HCT116 (cell line): ENCODE measurements around the gene SUOX. TPM values are rescaled to one million over a fixed set of nuclear protein-coding genes. Genes with fewer than 3 reads are reported as not detected.

Experiments used
- ATAC-seq: fragments of 200-7000 bp; cut with Tn5 transposase; 2 replicates; pipeline ENCODE4 v1.9.1; 2020; ENCODE audit warnings: mild to moderate bottlenecking, moderate library complexity
- BruUV-seq: library from RNA; stranded (reverse); fragments of 400-500 nt; replicated peaks from 2 replicates; lab custom pipeline; 2021; lab: Mats Ljungman, UMichigan
- CTCF ChIA-PET: fragments of 300-600 bp; sonication (Branson Sonifier 250); formaldehyde crosslinking; loops from one replicate; lab custom pipeline; 2021; ENCODE audit warnings: antibody characterized with exemption; lab: Charles Lee
- POLR2A ChIA-PET: fragments of 300-600, 350-600 bp; sonication (Branson Sonifier 250); formaldehyde crosslinking; loops from one replicate; lab custom pipeline; 2021; ENCODE audit warnings: antibody characterized with exemption; lab: Charles Lee
- RAD21 ChIA-PET, 2 experiments: fragments of 300-600 bp; sonication (Branson Sonifier 250); formaldehyde crosslinking; loops; one replicate each; lab custom pipeline; 2023; ENCODE audit warnings: low total read pairs in 2 of 2; ENCODE audit not compliant: uncharacterized antibody in 2 of 2, unreplicated experiment in 2 of 2, low non-redundant PET in 1 of 2; lab: Charles Lee
- DNase-seq: peaks from one replicate; pipeline ENCODE4 v3.0.0-alpha.2; 2010; ENCODE audit warnings: low read depth, low spot score
- H2AFZ ChIP-seq: fragments of 200-600 bp; shearing (Covaris generic), sonication (generic); 2 replicates; pipeline ENCODE4 v1.6.1; 2017; ENCODE audit warnings: low read depth, mixed run types, mixed read lengths, antibody characterized with exemption, low read length; ENCODE audit not compliant: poor library complexity, severe bottlenecking
- H3K27ac ChIP-seq: 2 replicates; pipeline ENCODE4 v1.5.1; 2012; ENCODE audit warnings: low read depth, low read length
- H3K27me3 ChIP-seq: fragments of 200-600 bp; sonication (generic); 2 replicates; pipeline ENCODE4 v1.6.1; 2016; ENCODE audit warnings: mixed run types, low read length, mixed read lengths; ENCODE audit not compliant: insufficient read depth
- H3K36me3 ChIP-seq, 2 experiments: fragments of 200-500 bp in 1 of 2; fragments of 200-600 bp in 1 of 2; sonication (Bioruptor generic) in 1 of 2; sonication (generic) in 1 of 2; 2 replicates each; pipeline versions ENCODE4 v1.5.1 to v1.6.1; 2014 to 2016; ENCODE audit warnings: low read length in 2 of 2, inconsistent platforms in 1 of 2, mixed read lengths in 1 of 2, mixed run types in 1 of 2; ENCODE audit not compliant: insufficient read depth in 2 of 2, control insufficient read depth in 1 of 2
- H3K4me1 ChIP-seq, 2 experiments: fragments of 200-600 bp in 1 of 2; sonication (generic) in 1 of 2; 2 replicates each; pipeline versions ENCODE4 v1.5.1 to v1.6.1; 2012 to 2017; ENCODE audit warnings: low read length in 2 of 2, inconsistent platforms in 1 of 2, mild to moderate bottlenecking in 1 of 2, mixed read lengths in 1 of 2, mixed run types in 1 of 2, moderate library complexity in 1 of 2; ENCODE audit not compliant: insufficient read depth in 2 of 2, control insufficient read depth in 1 of 2
- H3K4me2 ChIP-seq: fragments of 200-600 bp; sonication (generic); 2 replicates; pipeline ENCODE4 v1.6.1; 2017; ENCODE audit warnings: mixed run types, low read length, mixed read lengths
- H3K4me3 ChIP-seq, 2 experiments: fragments of 200-600 bp in 1 of 2; sonication (generic) in 1 of 2; replicated peaks in 1 of 2; 2 replicates each; pipeline ENCODE4 v1.5.1; 2011 to 2016; ENCODE audit warnings: low read length in 2 of 2, control low read depth in 1 of 2, low read depth in 1 of 2, mild to moderate bottlenecking in 1 of 2, mixed read lengths in 1 of 2, mixed run types in 1 of 2
- H3K79me2 ChIP-seq: fragments of 200-600 bp; sonication (generic); 2 replicates; pipeline ENCODE4 v1.6.1; 2017; ENCODE audit warnings: mild to moderate bottlenecking, mixed run types, low read length, moderate library complexity, mixed read lengths; ENCODE audit not compliant: insufficient read depth
- H3K9ac ChIP-seq: fragments of 200-600 bp; sonication (generic); 2 replicates; pipeline ENCODE4 v1.6.1; 2016; ENCODE audit warnings: low read length, mixed read lengths
- H3K9me2 ChIP-seq: fragments of 200-600 bp; sonication (generic), shearing (Covaris generic); 2 replicates; pipeline ENCODE4 v1.6.1; 2017; ENCODE audit warnings: mixed run types, mild to moderate bottlenecking, moderate library complexity; ENCODE audit not compliant: insufficient read depth
- H3K9me3 ChIP-seq, 2 experiments: fragments of 200-500 bp in 1 of 2; fragments of 200-600 bp in 1 of 2; sonication (Bioruptor generic) in 1 of 2; sonication (generic) in 1 of 2; 2 replicates each; pipeline ENCODE4 v1.6.1; 2014 to 2017; ENCODE audit warnings: low read length in 2 of 2, mixed read lengths in 2 of 2, inconsistent platforms in 1 of 2, low read depth in 1 of 2, mild to moderate bottlenecking in 1 of 2, mixed run types in 1 of 2, moderate library complexity in 1 of 2; ENCODE audit not compliant: control insufficient read depth in 1 of 2, insufficient read depth in 1 of 2
- H4K20me1 ChIP-seq: fragments of 200-600 bp; sonication (generic), shearing (Covaris generic); 2 replicates; pipeline ENCODE4 v1.6.1; 2017; ENCODE audit warnings: mixed run types, mild to moderate bottlenecking, moderate library complexity; ENCODE audit not compliant: insufficient read depth
- CBX3 ChIP-seq: IDR thresholded peaks from 2 replicates; pipeline ENCODE4 v1.6.1; 2012; ENCODE audit warnings: low read depth
- CEBPB ChIP-seq: IDR thresholded peaks from 2 replicates; pipeline ENCODE4 v1.6.1; 2012; ENCODE audit warnings: low read depth
- CTCF ChIP-seq, 3 experiments: fragments of 200-600 bp in 1 of 3; sonication (generic) in 1 of 3; IDR thresholded peaks in 2 of 3; conservative IDR thresholded peaks in 1 of 3; 2 replicates each; pipeline ENCODE4 v1.5.1; 2012 to 2017; ENCODE audit warnings: low read depth in 2 of 3, low read length in 2 of 3, antibody characterized with exemption in 1 of 3, borderline replicate concordance in 1 of 3, control low read depth in 1 of 3, mild to moderate bottlenecking in 1 of 3, mixed read lengths in 1 of 3, mixed run types in 1 of 3, moderate library complexity in 1 of 3; ENCODE audit not compliant: insufficient read depth in 1 of 3
- EGR1 ChIP-seq: IDR thresholded peaks from 2 replicates; pipeline ENCODE4 v1.6.1; 2012; ENCODE audit warnings: low read depth
- ELF1 ChIP-seq: IDR thresholded peaks from 2 replicates; pipeline ENCODE4 v1.6.1; 2012; ENCODE audit warnings: low read depth, borderline replicate concordance
- EZH2 ChIP-seq: fragments of 200-600 bp; sonication (generic); IDR thresholded peaks from 2 replicates; pipeline ENCODE4 v1.6.1; 2017; ENCODE audit warnings: antibody characterized with exemption, mixed run types
- EZH2phosphoT487 ChIP-seq: fragments of 200-600 bp; IDR thresholded peaks from 2 replicates; pipeline ENCODE4 v1.6.1; 2018; ENCODE audit warnings: antibody characterized with exemption, borderline replicate concordance
- FOSL1 ChIP-seq: IDR thresholded peaks from 2 replicates; pipeline ENCODE4 v1.6.1; 2012; ENCODE audit warnings: low read depth
- JUND ChIP-seq: IDR thresholded peaks from 2 replicates; pipeline ENCODE4 v1.6.1; 2012
- POLR2A ChIP-seq: IDR thresholded peaks from 2 replicates; pipeline ENCODE4 v1.7.0; 2011; ENCODE audit warnings: borderline replicate concordance; ENCODE audit not compliant: insufficient read depth, insufficient read length; ENCODE audit errors: extremely low read depth
- RAD21 ChIP-seq: IDR thresholded peaks from 2 replicates; pipeline ENCODE4 v1.6.1; 2012; ENCODE audit warnings: low read depth, mild to moderate bottlenecking
- REST ChIP-seq: IDR thresholded peaks from 2 replicates; pipeline ENCODE4 v1.6.1; 2012; ENCODE audit warnings: low read depth
- SIN3A ChIP-seq: IDR thresholded peaks from 2 replicates; pipeline ENCODE4 v1.6.1; 2012; ENCODE audit warnings: low read depth
- SP1 ChIP-seq: IDR thresholded peaks from 2 replicates; pipeline ENCODE4 v1.6.1; 2012; ENCODE audit warnings: low read depth
- TCF7L2 ChIP-seq: IDR thresholded peaks from 2 replicates; pipeline ENCODE4 v1.7.0; 2011; ENCODE audit warnings: borderline replicate concordance, inconsistent platforms; ENCODE audit not compliant: insufficient read depth, insufficient read length; ENCODE audit errors: extremely low read depth
- YY1 ChIP-seq: IDR thresholded peaks from 2 replicates; pipeline ENCODE4 v1.6.1; 2011; ENCODE audit warnings: low read length, low read depth, moderate library complexity, mild to moderate bottlenecking; ENCODE audit not compliant: insufficient replicate concordance; ENCODE audit errors: extremely low read depth
- ZFX ChIP-seq: fragments of 450-650 bp; IDR thresholded peaks from 2 replicates; pipeline ENCODE4 v1.6.1; 2017
- ZNF274 ChIP-seq: fragments of 200-500 bp; sonication (Bioruptor generic); IDR thresholded peaks from 2 replicates; pipeline ENCODE4 v1.6.1; 2014; ENCODE audit warnings: mild to moderate bottlenecking, low read depth, low read length, inconsistent platforms
- intact Hi-C: fragments of 100-400 bp; cut with micrococcal nuclease; formaldehyde crosslinking; loops from 2 replicates; pipeline ENCODE4 v1.10.0; 2022
- total RNA-seq: library from RNA; stranded (reverse); gene quantifications from one replicate; pipeline ENCODE4 v1.2.1, GENCODE V29; 2021; ENCODE audit not compliant: unreplicated experiment
- TF ChIP-seq, protein P1 (sequence below): IDR thresholded peaks from 2 replicates; pipeline ENCODE4 v1.6.1; 2012
- TF ChIP-seq, protein P2 (sequence below): IDR thresholded peaks from 2 replicates; pipeline ENCODE4 v1.6.1; 2012

The SUOX gene
- total RNA-seq, 1 experiment from 2014 or later = 18.0 TPM

DNA sequence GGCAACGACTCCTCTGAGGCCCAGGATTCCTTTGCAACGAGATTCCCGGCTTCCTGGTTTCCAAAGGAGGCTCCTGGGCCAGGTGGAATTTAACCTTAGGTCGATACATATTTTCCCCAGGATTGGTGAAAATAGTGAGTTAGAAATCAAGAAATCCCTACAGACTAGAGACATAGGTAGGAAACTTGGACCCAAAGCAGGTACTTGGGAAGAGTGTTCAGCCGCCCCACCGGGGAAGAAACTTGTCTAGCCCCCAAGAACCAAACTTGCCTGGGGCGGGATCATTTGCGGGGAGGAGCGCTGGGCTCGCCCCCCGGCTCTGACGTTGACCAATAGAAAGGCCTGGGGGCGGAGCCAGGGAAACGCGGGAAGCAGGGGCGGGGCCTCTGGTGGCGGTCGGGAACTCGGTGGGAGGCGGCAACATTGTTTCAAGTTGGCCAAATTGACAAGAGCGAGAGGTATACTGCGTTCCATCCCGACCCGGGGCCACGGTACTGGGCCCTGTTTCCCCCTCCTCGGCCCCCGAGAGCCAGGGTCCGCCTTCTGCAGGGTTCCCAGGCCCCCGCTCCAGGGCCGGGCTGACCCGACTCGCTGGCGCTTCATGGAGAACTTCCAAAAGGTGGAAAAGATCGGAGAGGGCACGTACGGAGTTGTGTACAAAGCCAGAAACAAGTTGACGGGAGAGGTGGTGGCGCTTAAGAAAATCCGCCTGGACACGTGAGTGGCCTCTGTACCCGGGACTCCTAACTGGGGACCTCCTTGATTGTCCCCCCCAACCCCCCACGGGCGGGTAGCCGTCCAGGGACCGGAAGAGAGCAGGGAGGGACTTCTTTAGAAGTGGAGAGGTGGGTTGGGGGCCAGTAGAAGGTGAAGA lies 30.4 kb upstream of the SUOX start, which contains the start of gene CDK2:
TSS of gene CDK2 (plus strand) at position 423 of the 874 bp plus-strand sequence. CDS start at position 602, 179 bp downstream.
- ChIA-PET CTCF (no interaction called here), RAD21 (no interaction called here), POLR2A (interaction anchor here (0.6 kb wide), 1 partner anchor 21 kb away, joined by 7 read pairs; no protein-coding TSS in a partner anchor)
- intact Hi-C loops = no loop called here
- Histone ChIP-seq H3K27me3 (no peaks in the 10 kb centered on the region), H3K9me3 (no peaks in the 10 kb centered on the region), H3K9me2 (no peaks in the 10 kb centered on the region), H3K4me2 (peak within 1 kb of the TSS; percentile 79), H4K20me1 (no peaks in the 10 kb centered on the region), H2AFZ (peak within 1 kb of the TSS; percentile 75), H3K9ac (peak within 1 kb of the TSS; percentile 98), H3K36me3 (peaks cover 18 to 30% of the 10 kb centered on the region in 2 experiments; a peak in 3 of 4 replicates), H3K4me1 (peaks cover 11 to 22% of the 10 kb centered on the region in 2 experiments), H3K4me3 (peak within 1 kb of the TSS; percentile 84 to 98), H3K79me2 (peaks cover 29% of the 10 kb centered on the region), H3K27ac (peak within 1 kb of the TSS; percentile 68)
- ATAC-seq (peak; percentile 97), DNase-seq (peak; percentile 61)
- BruUV-seq = TSS peak; percentile 78
- TF ChIP-seq EGR1 (no peak), ZFX (no peak; the same call in 1 of the 2 replicates), EZH2phosphoT487 (no peak), CEBPB (no peak), REST (no peak), POLR2A (no peak), CTCF (IDR thresholded peaks at IDR 0.05 in 2 of 3, conservative IDR thresholded peaks at IDR 0.05 in 1 of 3; ENCODE audit: borderline replicate concordance in 1 of 3, insufficient read depth in 1 of 3, low read depth in 2 of 3, low read length in 2 of 3) (no peak), CBX3 (no peak), SIN3A (no peak), SP1 (peak; percentile 41), FOSL1 (no peak), TCF7L2 (peak; percentile 50), RAD21 (no peak), EZH2 (no peak), ELF1 (no peak; the same call in 1 of the 2 replicates), YY1 (no peak), JUND (no peak), ZNF274 (no peak)
- TF ChIP-seq, protein P1, sequence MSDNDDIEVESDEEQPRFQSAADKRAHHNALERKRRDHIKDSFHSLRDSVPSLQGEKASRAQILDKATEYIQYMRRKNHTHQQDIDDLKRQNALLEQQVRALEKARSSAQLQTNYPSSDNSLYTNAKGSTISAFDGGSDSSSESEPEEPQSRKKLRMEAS = no peak; the same call in 1 of the 2 replicates
- TF ChIP-seq, protein P2, sequence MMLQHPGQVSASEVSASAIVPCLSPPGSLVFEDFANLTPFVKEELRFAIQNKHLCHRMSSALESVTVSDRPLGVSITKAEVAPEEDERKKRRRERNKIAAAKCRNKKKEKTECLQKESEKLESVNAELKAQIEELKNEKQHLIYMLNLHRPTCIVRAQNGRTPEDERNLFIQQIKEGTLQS = no peak
